H1 (cell line): ENCODE measurements around the gene IL10RA.

Experiments
- ATF3 ChIP-seq: IDR thresholded peaks from 2 replicates; pipeline ENCODE4 v1.6.1; 2011; ENCODE audit warnings: low read depth, mild to moderate bottlenecking, low read length; ENCODE audit not compliant: insufficient read depth
- BACH1 ChIP-seq: IDR thresholded peaks from 2 replicates; pipeline ENCODE4 v1.6.1; 2012; ENCODE audit warnings: low read length, improper control_type of control experiment
- BRCA1 ChIP-seq: IDR thresholded peaks from 2 replicates; pipeline ENCODE4 v1.6.1; 2012; ENCODE audit warnings: low read depth, low read length, improper control_type of control experiment
- CHD2 ChIP-seq: IDR thresholded peaks from 2 replicates; pipeline ENCODE4 v1.6.1; 2012; ENCODE audit warnings: low read length, improper control_type of control experiment
- CTCF ChIP-seq, 3 experiments: IDR thresholded peaks; 1 replicate in 2 of 3; 2 replicates in 1 of 3; pipeline versions ENCODE4 v1.5.1 to v1.6.1; 2011; ENCODE audit warnings: low read length in 3 of 3, mild to moderate bottlenecking in 3 of 3, inconsistent platforms in 2 of 3, low read depth in 1 of 3, moderate library complexity in 1 of 3; ENCODE audit not compliant: insufficient read depth in 1 of 3; ENCODE audit errors: control extremely low read depth in 1 of 3
- EGR1 ChIP-seq: IDR thresholded peaks from 2 replicates; pipeline ENCODE4 v1.6.1; 2011; ENCODE audit warnings: low read depth, low read length, borderline replicate concordance
- HDAC6 ChIP-seq: IDR thresholded peaks from one replicate; pipeline ENCODE4 v1.7.1; 2012; ENCODE audit warnings: low read depth, mild to moderate bottlenecking, inconsistent platforms, low read length, moderate library complexity
- PHF8 ChIP-seq: fragments of 200-600 bp; sonication (generic); conservative IDR thresholded peaks from 2 replicates; pipeline ENCODE4 v1.7.1; 2012; ENCODE audit warnings: low read depth, mild to moderate bottlenecking, inconsistent platforms, low read length, moderate library complexity
- SIN3A ChIP-seq, 2 experiments: IDR thresholded peaks in 1 of 2; conservative IDR thresholded peaks in 1 of 2; 2 replicates each; pipeline ENCODE4 v1.6.1; 2011 to 2012; ENCODE audit warnings: low read length in 2 of 2, improper control_type of control experiment in 1 of 2, low read depth in 1 of 2, mild to moderate bottlenecking in 1 of 2
- TEAD4 ChIP-seq: IDR thresholded peaks from 2 replicates; pipeline ENCODE4 v1.6.1; 2012; ENCODE audit warnings: low read depth, low read length, inconsistent platforms, mixed read lengths

DNA sequence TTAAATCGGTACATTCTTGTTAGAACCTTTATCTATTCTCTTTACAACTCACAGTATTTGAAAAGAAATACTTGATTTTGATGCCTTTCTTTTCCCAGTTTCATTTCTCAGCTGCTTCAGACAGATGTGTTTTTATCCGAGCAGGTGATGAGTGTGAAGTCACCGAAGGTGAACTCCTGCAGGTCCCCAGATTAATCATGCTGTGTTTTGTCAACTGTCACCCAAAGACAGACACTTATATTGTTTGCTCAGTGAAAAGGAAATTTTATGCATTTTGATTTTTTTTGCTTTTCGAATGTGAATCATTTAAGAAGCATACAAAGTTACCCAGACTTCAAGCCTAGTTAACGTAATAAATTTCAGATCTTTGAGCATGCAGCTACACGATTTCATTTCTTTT, 49.2 kb upstream of the IL10RA start:
- TF ChIP-seq EGR1 (no peak), CTCF (IDR thresholded peaks at IDR 0.05; ENCODE audit: control extremely low read depth in 1 of 3, insufficient read depth in 1 of 3, low read depth in 1 of 3, low read length in 3 of 3) (no peak), HDAC6 (no peak), CHD2 (no peak), BACH1 (no peak), PHF8 (no peak), SIN3A (conservative IDR thresholded peaks at IDR 0.05 in 1 of 2, IDR thresholded peaks at IDR 0.05 in 1 of 2; ENCODE audit: low read depth in 1 of 2, low read length in 2 of 2) (no peak), BRCA1 (no peak), ATF3 (no peak), TEAD4 (no peak)
